H1 (cell line): ENCODE results near the gene SPINT1.

Source experiments
- ASH2L ChIP-seq: fragments of 200-600, 300-600 bp; sonication (generic); IDR thresholded peaks from one replicate; pipeline ENCODE4 v1.7.1; 2017; ENCODE audit warnings: low read length
- CHD2 ChIP-seq: IDR thresholded peaks from 2 replicates; pipeline ENCODE4 v1.6.1; 2012; ENCODE audit warnings: low read length, improper control_type of control experiment
- CTCF ChIP-seq, 3 experiments: IDR thresholded peaks; 1 replicate in 2 of 3; 2 replicates in 1 of 3; pipeline versions ENCODE4 v1.5.1 to v1.6.1; 2011; ENCODE audit warnings: low read length in 3 of 3, mild to moderate bottlenecking in 3 of 3, inconsistent platforms in 2 of 3, low read depth in 1 of 3, moderate library complexity in 1 of 3; ENCODE audit not compliant: insufficient read depth in 1 of 3; ENCODE audit errors: control extremely low read depth in 1 of 3
- GTF2F1 ChIP-seq: IDR thresholded peaks from 2 replicates; pipeline ENCODE4 v1.6.1; 2012; ENCODE audit warnings: low read depth, low read length, improper control_type of control experiment, borderline replicate concordance
- KDM5A ChIP-seq: fragments of 200-600 bp; IDR thresholded peaks from 2 replicates; pipeline ENCODE4 v1.7.1; 2012; ENCODE audit warnings: mild to moderate bottlenecking, low read length, inconsistent platforms, mixed read lengths
- POLR2A ChIP-seq, 2 experiments: IDR thresholded peaks; 1 replicate in 1 of 2; 2 replicates in 1 of 2; pipeline ENCODE4 v1.6.1; 2011; ENCODE audit warnings: low read depth in 2 of 2, low read length in 2 of 2, mild to moderate bottlenecking in 2 of 2; ENCODE audit errors: control extremely low read depth in 1 of 2
- POLR2AphosphoS5 ChIP-seq: IDR thresholded peaks from 2 replicates; pipeline ENCODE4 v1.6.1; 2011; ENCODE audit warnings: low read depth, low read length
- SAP30 ChIP-seq: fragments of 300-600 bp; sonication (generic); IDR thresholded peaks from 2 replicates; pipeline ENCODE4 v1.7.1; 2012; ENCODE audit warnings: low read length, moderate library complexity, mild to moderate bottlenecking, inconsistent platforms; ENCODE audit not compliant: insufficient read depth, insufficient replicate concordance
- SIN3A ChIP-seq, 2 experiments: IDR thresholded peaks in 1 of 2; conservative IDR thresholded peaks in 1 of 2; 2 replicates each; pipeline ENCODE4 v1.6.1; 2011 to 2012; ENCODE audit warnings: low read length in 2 of 2, improper control_type of control experiment in 1 of 2, low read depth in 1 of 2, mild to moderate bottlenecking in 1 of 2
- SIX5 ChIP-seq: IDR thresholded peaks from 2 replicates; pipeline ENCODE4 v1.6.1; 2011; ENCODE audit warnings: mild to moderate bottlenecking, low read depth, low read length
- TAF1 ChIP-seq: IDR thresholded peaks from 2 replicates; pipeline ENCODE4 v1.6.1; 2011; ENCODE audit warnings: mild to moderate bottlenecking, low read depth, low read length
- TBP ChIP-seq: IDR thresholded peaks from 2 replicates; pipeline ENCODE4 v1.6.1; 2011; ENCODE audit warnings: low read depth, low read length, improper control_type of control experiment
- TCF12 ChIP-seq: IDR thresholded peaks from 2 replicates; pipeline ENCODE4 v1.6.1; 2011; ENCODE audit warnings: low read depth, mild to moderate bottlenecking, low read length

DNA sequence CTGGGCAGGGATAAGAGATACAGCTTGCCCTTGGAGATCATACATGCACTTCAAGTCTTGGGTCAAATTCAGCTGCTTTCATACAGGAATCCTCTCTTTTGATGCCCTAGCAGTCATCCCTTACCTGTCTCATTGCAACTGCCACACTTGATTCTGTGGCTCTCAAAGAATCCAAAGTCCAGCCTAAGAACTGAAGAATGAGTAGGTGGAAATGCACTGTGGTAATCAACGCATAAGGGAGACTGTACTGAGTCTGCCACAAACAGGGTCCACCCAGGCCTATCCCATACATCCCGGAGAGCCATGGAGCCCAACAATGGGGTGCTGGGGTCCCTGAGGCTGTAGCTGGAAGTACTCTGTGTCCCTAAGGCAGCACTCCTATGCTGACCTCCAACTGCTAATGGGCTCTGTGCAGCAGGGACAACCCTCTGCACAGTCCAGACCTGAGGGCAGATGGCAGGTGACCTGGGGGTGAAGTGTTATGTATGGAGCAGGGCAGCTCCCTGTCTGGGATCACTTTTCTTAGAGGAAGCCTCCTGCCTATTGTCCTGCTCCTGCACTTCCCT lies 48.7 kb downstream of the SPINT1 start:
- TF ChIP-seq CTCF (IDR thresholded peaks at IDR 0.05; ENCODE audit: control extremely low read depth in 1 of 3, insufficient read depth in 1 of 3, low read depth in 1 of 3, low read length in 3 of 3) (no peak), POLR2AphosphoS5 (no peak), TBP (no peak), GTF2F1 (no peak), TAF1 (no peak), SIX5 (no peak), KDM5A (no peak), CHD2 (no peak), SIN3A (conservative IDR thresholded peaks at IDR 0.05 in 1 of 2, IDR thresholded peaks at IDR 0.05 in 1 of 2; ENCODE audit: low read depth in 1 of 2, low read length in 2 of 2) (no peak), TCF12 (no peak), SAP30 (no peak), POLR2A (IDR thresholded peaks at IDR 0.05; ENCODE audit: control extremely low read depth in 1 of 2, low read depth in 2 of 2, low read length in 2 of 2) (no peak), ASH2L (no peak)
